Suppressor macrophage treated with lipopolysaccharide for 4 hours (primary cell): Measurements from ENCODE around the gene ULK1.

ENCODE experiments used
- DNase-seq: peaks from one replicate; pipeline ENCODE4 v3.0.0-alpha.2; 2020

The ULK1 gene

DNA sequence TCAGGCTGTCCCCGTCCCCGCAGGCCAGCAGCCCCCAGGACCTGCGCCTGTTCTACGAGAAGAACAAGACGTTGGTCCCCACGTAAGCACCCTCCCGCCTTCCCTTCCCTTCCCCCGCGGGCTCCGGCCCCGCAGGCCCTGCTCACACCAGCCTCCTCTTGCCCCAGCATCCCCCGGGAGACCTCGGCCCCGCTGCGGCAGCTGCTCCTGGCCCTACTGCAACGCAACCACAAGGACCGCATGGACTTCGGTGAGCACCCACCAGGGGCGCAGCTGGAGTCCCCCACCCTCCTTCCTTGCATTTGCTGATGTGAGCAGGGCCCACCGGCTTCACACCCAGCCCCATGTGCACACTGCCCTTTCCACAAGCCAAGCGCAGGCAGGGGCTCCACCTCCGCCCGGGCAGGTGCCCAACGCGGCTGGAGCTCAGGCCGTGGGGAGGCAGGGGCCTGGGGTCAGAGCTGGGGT, 15.4 kb downstream of the ULK1 start:
- no peak for DNase-seq

DNA sequence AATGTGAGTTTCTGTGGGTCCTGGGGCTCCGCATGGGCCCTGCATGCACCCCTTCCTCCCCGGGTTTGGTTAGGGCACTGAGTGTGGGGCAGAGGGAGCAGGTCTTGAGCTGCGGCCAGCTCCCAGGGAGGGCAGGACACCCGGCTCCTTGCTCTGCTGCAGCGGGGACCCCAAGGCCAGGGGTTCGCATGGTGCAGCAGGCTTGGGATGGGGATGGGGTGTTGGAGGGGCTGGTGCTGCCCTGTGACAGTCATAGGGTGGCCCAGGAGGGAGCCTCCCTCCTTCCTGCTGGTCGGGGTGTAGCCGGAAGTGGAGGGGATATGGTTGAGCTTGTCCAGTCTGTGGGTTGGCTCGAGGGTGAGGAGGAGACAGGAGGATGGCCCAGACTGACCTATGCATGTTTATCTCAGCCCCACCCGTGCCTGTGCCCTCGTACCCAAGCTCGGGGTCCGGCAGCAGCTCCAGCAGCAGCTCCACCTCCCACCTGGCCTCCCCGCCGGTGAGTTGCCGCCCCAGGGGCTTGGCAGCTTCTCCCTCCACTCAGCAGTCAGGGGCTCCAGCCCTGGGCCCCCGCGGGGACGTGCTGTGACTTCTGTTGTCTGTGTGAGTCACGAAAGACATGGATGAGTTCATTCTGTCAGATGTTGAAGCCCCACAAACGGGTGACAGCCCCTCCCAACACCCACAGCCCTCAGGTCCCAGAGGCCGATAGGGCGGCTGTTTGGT, 16.0 kb downstream of the ULK1 start:
- no peak for DNase-seq

DNA sequence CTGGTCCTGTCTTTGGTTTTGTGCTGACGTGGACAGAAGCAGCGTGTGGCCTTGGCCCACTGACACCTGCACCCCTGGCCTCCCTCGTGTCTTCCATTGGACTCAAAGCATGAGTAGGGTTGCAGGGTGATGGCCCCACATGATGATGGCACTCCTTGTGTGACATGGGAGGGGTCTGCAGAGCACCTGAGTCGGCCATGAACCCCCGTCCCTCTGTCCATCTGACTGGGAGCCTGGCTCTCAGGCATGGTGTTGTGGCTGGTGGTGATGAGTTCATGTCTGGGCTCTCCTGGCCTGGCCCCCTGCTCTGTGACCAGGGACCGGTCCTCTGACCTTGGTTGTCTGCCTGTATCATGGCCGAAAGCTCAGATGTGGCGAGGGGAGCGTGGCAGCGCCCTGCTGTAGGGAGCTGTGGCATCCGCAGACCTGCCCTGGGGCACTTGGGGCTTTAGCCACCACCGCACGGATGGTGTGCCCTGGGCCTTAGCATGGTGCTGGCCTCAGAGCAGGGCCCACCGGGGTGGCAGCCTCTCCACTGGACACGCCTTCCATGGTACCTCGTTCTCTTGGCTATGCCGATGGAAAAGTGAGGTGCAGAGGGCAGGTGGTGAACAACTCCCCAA, 16.7 kb downstream of the ULK1 start:
- no peak for DNase-seq

DNA sequence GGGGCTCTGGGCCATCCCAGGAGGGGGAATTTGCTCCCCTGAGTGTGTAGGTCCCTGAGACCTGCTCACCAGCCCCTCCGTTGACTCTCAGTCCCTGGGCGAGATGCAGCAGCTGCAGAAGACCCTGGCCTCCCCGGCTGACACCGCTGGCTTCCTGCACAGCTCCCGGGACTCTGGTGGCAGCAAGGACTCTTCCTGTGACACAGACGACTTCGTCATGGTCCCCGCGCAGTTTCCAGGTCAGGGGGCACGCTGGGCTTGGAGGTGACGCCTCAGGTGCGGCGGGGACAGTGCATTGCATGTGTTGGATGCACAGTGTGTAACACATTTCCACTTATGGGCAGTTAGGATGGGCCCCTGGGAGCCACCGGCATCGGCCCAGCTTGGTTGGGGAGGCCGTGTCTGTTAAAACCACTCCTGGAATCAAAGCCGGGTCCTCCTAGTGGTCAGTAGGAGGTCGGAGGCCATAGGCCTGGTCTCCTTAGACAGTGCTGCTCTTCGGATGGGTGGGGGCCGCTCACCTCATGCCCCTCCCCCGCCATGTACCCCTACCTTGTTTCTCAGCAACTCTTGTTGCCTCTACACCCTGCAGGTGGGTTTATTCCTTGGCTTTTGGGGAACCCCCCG, 17.5 kb downstream of the ULK1 start:
- no peak for DNase-seq

DNA sequence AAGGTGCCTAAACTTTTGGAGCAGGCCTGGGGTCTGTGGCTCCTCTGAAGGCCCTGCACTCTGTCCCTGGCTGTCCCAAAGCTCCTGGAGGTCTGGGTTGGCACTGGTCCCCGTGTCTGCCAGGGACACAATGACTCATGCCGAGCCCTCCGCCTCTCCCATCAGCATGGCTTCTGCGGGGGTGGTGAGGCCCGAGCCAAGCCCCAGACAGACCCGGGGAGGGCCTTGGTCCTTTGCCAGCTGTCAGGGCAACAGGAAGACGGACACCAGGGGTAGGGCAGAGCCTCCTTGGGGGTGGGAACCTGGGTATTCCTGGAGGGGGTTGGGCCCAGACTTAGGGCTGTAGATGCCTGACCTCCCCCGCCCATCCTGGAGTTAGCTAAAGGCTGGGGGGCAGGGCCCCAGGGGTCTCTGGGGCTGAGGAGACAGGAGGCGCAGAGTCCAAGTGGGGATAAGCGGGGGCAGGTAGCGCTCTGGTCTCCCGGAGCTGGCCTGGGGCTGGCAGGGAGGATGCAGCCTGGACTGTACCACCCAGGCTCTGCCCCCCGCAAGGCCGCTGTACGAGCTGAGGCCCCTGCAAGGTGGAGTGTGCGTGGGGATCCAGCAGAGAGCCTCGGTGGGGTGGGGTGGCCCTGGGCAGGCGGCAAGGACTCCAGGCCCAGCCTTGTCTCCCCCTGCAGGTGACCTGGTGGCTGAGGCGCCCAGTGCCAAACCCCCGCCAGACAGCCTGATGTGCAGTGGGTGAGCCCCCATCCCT, 18.3 kb downstream of the ULK1 start:
- no peak for DNase-seq

DNA sequence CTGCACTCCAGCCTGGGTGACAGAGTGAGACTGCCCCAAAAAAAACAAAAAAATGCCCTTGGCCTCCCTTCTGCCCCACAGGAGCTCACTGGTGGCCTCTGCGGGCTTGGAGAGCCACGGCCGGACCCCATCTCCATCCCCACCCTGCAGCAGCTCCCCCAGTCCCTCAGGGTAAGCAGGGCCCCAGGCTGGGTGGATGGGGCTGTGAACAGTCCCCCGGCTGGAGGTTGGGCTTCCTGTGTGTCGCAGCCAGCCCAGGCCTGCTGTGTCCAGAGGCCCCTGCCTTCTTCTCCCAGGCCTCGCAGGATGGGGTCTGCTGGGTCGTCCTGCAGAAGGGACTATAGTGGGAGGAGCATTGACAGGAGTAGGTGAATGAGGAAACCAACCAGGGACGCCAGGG, 19.2 kb downstream of the ULK1 start:
- no peak for DNase-seq

DNA sequence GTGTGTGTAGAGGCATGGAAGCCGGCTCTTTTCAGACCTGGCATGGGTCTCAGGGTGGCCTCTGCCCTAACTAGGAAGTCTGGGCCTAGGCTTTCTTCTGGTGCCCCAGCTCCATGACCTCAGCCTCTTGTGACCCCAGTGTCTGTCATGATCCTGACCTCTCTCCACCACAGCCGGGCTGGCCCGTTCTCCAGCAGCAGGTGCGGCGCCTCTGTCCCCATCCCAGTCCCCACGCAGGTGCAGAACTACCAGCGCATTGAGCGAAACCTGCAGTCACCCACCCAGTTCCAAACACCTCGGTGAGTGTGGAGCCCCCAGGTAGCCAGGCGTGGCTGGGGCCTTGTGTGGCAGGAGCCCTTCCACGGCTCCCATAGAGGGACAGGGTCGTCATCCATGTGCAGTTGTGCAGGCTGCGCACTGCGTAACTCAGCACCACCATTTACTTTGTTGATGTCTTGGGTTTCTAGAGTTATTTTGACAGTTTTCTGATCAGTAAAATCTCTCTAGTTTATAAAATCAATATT, 19.8 kb downstream of the ULK1 start:
- DNase-seq, result no peak

DNA sequence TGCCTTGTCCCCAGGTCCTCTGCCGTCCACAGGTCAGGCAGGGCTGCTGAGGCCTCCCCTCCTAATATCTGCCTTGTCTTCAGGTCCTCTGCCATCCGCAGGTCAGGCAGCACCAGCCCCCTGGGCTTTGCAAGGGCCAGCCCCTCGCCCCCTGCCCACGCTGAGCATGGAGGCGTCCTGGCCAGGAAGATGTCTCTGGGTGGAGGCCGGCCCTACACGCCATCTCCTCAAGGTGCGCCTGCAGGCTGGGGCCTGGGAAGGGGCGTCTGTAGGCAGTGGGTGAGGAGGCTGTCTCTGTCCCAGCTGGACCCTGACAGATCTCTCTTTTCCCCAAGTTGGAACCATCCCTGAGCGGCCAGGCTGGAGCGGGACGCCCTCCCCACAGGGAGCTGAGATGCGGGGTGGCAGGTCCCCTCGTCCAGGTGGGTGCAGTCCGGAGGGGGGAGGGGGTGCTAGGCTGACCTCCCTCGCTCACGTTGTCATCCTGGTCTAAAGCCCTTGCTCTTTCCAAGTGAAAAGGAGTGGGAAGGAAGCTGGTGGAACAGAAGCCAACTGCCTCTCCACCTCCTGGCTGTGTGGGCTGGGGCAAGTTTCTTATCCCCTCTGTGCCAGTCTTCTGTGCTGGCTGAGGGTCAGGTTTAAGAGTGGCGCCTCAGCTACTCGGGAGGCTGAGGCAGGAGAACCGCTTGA, 20.7 kb downstream of the ULK1 start:
- no peak for DNase-seq

DNA sequence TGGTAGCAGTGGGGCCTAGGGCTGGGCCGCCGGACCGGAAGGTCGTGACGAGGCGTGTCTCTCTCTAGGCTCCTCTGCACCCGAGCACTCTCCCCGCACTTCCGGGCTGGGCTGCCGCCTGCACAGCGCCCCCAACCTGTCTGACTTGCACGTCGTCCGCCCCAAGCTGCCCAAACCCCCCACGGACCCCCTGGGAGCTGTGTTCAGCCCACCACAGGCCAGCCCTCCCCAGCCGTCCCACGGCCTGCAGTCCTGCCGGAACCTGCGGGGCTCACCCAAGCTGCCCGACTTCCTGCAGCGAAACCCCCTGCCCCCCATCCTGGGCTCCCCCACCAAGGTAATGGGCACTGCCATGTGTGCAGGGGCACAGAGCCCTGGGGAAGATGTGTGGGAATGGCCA, 21.4 kb downstream of the ULK1 start:
- DNase-seq, result no peak

DNA sequence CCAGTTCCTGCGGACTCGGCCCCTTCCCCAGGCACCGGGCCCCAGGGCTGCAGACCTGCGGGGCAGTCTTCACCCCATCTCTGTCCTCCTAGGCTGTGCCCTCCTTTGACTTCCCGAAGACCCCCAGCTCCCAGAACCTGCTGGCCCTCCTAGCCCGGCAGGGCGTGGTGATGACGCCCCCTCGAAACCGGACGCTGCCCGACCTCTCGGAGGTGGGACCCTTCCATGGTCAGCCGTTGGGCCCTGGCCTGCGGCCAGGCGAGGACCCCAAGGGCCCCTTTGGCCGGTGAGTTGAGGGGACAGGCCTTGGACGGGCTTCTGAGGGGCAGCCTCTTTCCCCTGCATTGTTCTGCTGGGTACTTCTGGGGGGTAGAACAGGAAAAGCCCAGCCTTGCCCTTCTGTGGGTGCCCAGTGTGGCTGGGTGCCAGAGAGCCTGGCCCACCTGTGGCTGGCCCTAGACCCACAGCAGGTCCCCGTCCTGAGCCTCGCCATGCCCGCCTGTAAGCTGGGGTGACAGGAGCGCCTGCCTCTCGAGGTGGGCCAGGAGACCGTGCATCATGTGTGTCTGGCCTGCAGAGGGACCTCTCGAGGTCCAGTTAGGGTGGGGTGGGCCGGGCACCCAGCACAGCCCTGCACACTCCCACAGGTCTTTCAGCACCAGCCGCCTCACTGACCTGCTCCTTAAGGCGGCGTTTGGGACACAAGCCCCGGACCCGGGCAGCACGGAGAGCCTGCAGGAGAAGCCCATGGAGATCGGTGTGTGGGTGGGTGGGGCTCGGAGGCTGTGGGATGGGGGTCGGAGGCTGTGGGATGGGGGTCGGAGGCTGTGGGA, 22.1 kb downstream of the ULK1 start:
- no peak for DNase-seq

DNA sequence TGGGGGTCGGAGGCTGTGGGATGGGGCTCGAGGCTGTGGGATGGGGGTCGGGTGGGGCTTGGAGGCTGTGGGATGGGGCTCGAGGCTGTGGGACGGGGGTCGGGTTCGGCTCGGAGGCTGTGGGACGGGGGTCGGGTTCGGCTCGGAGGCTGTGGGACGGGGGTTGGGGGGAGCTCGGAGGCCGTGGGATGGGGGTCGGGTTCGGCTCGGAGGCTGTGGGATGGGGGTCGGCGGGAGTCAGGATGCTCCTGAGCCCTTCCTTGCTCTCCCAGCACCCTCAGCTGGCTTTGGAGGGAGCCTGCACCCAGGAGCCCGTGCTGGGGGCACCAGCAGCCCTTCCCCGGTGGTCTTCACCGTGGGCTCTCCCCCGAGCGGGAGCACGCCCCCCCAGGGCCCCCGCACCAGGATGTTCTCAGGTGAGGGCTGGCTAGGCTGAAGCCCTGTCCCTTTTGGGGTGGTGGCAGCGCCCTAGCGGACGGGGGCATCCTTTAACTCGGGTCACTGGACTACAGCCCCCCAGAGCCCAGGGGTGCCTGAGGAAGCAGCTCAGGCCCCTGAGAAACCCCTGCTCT, 22.8 kb downstream of the ULK1 start:
- DNase-seq, result no peak

DNA sequence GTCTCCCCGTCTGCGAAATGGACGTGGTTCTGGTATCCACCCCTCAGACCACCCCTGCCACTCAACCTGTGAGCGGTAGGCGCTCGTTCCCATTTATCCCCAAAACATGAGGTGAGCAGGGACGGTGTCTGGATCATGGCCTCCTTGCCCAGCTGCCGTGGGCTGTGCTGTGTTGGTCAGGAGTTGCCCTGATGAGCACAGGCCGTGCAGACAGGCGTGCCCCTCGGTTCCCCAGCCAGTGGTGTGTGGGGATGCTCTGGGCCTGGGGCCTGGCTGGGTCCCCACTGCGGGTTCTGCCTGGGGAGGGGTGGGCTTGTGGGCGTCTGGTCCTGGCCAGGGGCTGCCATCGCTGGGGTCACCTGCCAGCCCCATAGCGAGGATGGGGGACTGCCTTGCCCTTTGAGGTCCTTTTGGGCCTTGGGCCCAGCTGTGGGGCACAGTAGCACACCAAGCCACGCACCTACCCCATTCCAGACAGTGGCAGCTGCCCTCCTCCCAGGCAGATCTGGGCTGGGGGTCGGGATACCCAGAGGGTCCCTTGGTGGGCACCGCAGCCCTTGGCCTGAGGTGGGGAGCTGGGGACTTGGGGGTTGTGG, 23.4 kb downstream of the ULK1 start:
- DNase-seq, result no peak

DNA sequence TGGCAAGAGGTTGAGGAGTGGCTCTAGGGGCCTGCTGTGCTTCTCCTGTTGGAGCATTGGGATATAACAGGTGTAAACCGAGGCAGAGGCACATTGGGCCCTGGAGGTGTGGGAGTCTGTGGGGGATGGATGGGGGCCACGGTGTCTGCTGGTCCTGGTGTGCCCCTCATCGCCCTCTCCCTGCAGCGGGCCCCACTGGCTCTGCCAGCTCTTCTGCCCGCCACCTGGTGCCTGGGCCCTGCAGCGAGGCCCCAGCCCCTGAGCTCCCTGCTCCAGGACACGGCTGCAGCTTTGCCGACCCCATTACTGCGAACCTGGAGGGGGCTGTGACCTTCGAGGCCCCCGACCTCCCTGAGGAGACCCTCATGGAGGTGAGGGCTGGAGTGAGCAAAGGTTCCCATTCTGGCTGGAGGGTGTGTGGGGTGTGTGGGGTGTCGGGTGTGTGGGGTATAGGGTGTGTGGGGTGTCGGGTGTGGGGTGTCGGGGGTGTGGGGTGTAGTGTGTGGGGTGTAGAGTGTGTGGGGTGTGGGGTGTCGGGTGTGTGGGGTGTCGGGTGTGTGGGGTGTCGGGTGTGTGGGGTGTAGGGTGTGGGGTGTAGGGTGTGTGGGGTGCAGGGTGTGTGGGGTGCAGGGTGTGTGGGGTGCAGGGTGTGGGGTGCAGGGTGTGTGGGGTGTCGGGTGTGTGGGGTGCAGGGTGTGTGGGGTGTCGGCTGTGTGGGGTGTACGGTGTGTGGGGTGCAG, 24.1 kb downstream of the ULK1 start:
- no peak for DNase-seq

DNA sequence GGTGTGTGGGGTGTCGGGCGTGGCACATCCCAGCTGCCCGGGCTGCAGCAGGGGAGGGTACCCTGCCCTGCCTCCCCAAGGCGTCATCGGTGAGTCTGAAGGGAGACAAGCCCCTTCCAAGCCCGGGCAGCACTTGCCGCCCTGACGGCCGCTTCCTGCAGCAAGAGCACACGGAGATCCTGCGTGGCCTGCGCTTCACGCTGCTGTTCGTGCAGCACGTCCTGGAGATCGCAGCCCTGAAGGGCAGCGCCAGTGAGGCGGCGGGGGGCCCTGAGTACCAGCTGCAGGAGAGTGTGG, 24.6 kb downstream of the ULK1 start:
- no peak for DNase-seq

DNA sequence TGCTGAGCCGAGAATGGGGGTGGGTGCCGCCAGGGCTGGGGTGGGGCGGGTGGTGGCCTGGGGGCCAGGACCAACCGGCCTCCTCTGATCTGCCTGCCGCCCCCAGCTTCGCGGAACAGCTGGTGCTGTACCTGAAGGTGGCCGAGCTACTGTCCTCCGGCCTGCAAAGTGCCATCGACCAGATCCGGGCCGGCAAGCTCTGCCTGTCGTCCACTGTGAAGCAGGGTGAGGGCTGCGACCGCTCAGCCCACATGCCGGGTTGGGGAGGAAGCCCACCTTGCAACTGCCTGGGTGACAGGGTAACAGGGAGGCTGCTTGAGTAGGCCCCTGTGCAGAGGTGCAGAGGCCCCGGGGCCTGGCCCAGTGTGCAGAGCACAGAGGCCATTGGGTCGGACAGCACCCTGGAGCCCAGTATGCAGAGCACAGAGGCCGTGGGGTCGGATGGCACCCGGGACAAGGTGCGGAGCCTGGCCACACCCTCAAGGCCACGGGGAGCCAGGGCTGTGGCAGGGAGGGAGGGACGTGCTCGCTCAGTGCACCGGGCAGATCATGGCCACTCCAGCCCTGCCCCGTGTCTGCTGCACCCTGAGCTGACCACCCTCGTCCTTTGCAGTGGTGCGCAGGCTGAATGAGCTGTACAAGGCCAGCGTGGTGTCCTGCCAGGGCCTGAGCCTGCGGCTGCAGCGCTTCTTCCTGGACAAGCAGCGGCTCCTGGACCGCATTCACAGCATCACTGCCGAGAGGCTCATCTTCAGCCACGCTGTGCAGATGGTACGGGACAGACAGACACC, 25.1 kb downstream of the ULK1 start:
- DNase-seq, result no peak

DNA sequence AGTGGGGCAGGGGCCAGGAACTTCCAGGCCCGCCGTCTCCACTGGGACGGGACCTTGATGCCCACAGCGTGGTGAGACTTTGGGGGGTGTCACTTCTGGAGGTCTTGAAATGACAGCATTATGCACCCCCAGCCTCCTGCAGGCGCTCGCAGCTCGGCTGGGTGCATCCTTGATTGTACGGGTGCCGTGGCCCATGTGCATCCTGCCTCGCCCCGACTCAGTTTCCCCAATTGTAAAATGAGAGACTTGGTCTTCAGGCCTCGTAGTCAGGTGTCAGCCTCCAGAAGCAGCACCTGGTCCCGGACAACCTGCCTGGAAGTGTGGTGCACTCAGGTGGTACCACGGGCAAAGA, 25.7 kb downstream of the ULK1 start:
- DNase-seq, result no peak

DNA sequence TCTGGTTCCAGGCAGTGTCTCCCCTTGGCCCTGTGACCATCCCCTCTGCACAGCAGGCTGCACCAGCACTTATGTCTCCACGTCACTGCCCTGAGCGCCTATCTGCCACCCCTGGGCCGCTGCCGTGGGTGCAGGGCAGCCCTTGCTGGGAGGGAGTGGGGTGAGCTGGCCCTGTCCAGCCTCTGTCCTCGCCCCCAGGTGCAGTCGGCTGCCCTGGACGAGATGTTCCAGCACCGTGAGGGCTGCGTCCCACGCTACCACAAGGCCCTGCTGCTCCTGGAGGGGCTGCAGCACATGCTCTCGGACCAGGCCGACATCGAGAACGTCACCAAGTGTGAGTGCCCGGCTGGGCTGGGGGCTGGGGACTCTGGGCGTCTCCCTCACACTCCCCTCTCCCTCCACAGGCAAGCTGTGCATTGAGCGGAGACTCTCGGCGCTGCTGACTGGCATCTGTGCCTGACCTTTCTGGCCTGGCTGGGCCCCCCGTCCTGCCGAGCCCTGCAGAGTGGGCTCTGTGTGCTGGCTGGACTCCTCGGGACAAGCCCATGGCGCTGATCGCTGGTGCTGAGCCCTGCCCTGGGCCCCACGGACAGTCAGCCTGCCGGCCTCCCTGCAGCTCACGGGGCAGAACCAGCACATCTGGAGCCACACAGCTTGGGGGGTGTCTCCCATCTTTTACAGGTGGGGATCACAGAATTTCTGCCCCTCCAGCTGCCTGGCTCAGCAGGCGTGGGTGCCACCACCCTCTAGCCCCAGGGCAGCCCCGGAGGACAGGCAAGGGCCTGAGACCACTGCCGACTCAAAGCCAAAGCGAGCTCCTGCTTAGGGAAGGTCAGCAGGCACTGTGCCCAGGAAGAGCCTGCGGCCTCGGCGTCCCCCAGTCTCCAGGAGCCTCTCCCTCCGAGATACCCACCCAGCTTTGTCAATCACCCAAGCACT, 26.7 kb downstream of the ULK1 start:
- no peak for DNase-seq
